HEK293 (cell line): ENCODE data around the gene RNF222.

ENCODE experiments used
- CTCF ChIA-PET: fragments of 350-600 bp; formaldehyde crosslinking; extraction: SDS; loops from one replicate; lab custom pipeline; 2021; ENCODE audit warnings: antibody characterized with exemption; lab: Yijun Ruan, JAX
- POLR2A ChIA-PET: fragments of 300-600 bp; formaldehyde crosslinking; extraction: SDS; loops from one replicate; lab custom pipeline; 2020; ENCODE audit warnings: antibody characterized with exemption, inconsistent platforms; lab: Yijun Ruan, JAX
- H3K27ac ChIP-seq: fragments of 200-500 bp; sonication (Bioruptor generic); 2 replicates; pipeline ENCODE4 v1.5.1; 2014; ENCODE audit warnings: low read depth, low read length, control low read depth, inconsistent platforms; ENCODE audit errors: extremely low read depth
- H3K36me3 ChIP-seq, 2 experiments: fragments of 200-500 bp in 1 of 2; sonication (Bioruptor generic) in 1 of 2; 1 replicate in 1 of 2; 2 replicates in 1 of 2; pipeline ENCODE4 v1.5.1; 2014 to 2017; ENCODE audit warnings: inconsistent platforms in 2 of 2, low read length in 2 of 2; ENCODE audit not compliant: control insufficient read depth in 2 of 2, insufficient read depth in 1 of 2
- H3K4me1 ChIP-seq: fragments of 200-500 bp; sonication (Bioruptor generic); 2 replicates; pipeline ENCODE4 v1.5.1; 2014; ENCODE audit warnings: mild to moderate bottlenecking, low read length, inconsistent platforms; ENCODE audit not compliant: control insufficient read depth, insufficient read depth
- H3K4me3 ChIP-seq: 2 replicates; pipeline ENCODE4 v1.5.1; 2011; ENCODE audit warnings: low read depth, mild to moderate bottlenecking, control low read depth, low read length, moderate library complexity
- H3K9me3 ChIP-seq: fragments of 200-500 bp; sonication (Bioruptor generic); 2 replicates; pipeline ENCODE4 v1.5.1; 2014; ENCODE audit warnings: low read depth, low read length, inconsistent platforms; ENCODE audit not compliant: control insufficient read depth, insufficient read depth
- BCL11B ChIP-seq: fragments of 450-650 bp; formaldehyde crosslinking; IDR thresholded peaks from 2 replicates; pipeline ENCODE4 v1.5.1; 2016; ENCODE audit warnings: low read depth, missing biosample characterization, missing genetic modification characterization
- HOXD13 ChIP-seq: sonication (generic); formaldehyde crosslinking; IDR thresholded peaks from 2 replicates; pipeline ENCODE4 v1.8.0; 2022; ENCODE audit warnings: missing genetic modification reagents, borderline replicate concordance
- PBX3 ChIP-seq: sonication (generic); formaldehyde crosslinking; IDR thresholded peaks from 2 replicates; pipeline ENCODE4 v1.8.1; 2022; ENCODE audit warnings: mild to moderate bottlenecking, moderate library complexity, missing genetic modification reagents
- TSHZ1 ChIP-seq: fragments of 450-650 bp; formaldehyde crosslinking; IDR thresholded peaks from 2 replicates; pipeline ENCODE4 v1.5.1; 2016; ENCODE audit warnings: missing biosample characterization, missing genetic modification characterization, borderline replicate concordance
- ZBTB7A ChIP-seq: fragments of 450-650 bp; formaldehyde crosslinking; IDR thresholded peaks from 2 replicates; pipeline ENCODE4 v1.5.1; 2016; ENCODE audit warnings: low read depth, missing biosample characterization, missing genetic modification characterization
- ZFP37 ChIP-seq: fragments of 450-650 bp; formaldehyde crosslinking; IDR thresholded peaks from 2 replicates; pipeline ENCODE4 v1.5.1; 2016; ENCODE audit warnings: missing biosample characterization, missing genetic modification characterization
- ZNF341 ChIP-seq: fragments of 450-650 bp; formaldehyde crosslinking; IDR thresholded peaks from 2 replicates; pipeline ENCODE4; 2016; ENCODE audit warnings: low read depth, missing biosample characterization, missing genetic modification characterization
- ZNF433 ChIP-seq: fragments of 450-650 bp; formaldehyde crosslinking; IDR thresholded peaks from 2 replicates; pipeline ENCODE4 v1.5.1; 2016; ENCODE audit warnings: missing biosample characterization, missing genetic modification characterization, low read depth
- ZNF645 ChIP-seq: fragments of 450-650 bp; formaldehyde crosslinking; IDR thresholded peaks from 2 replicates; pipeline ENCODE4; 2016; ENCODE audit warnings: missing biosample characterization, missing genetic modification characterization
- ZNF660 ChIP-seq: fragments of 450-650 bp; IDR thresholded peaks from 2 replicates; pipeline ENCODE4 v1.5.1; 2018; ENCODE audit warnings: missing biosample characterization, mild to moderate bottlenecking, missing genetic modification characterization
- ZNF747 ChIP-seq: fragments of 450-650 bp; formaldehyde crosslinking; IDR thresholded peaks from 2 replicates; pipeline ENCODE4 v1.5.1; 2016; ENCODE audit warnings: missing biosample characterization, missing genetic modification characterization
- ZNF830 ChIP-seq: fragments of 450-650 bp; IDR thresholded peaks from 2 replicates; pipeline ENCODE4 v1.5.0; 2018; ENCODE audit warnings: missing biosample characterization, missing genetic modification characterization, low read depth, mild to moderate bottlenecking, moderate library complexity
- TF ChIP-seq, protein P1 (sequence below): fragments of 450-650 bp; formaldehyde crosslinking; IDR thresholded peaks from 2 replicates; pipeline ENCODE4 v1.5.1; 2017; ENCODE audit warnings: missing biosample characterization, missing genetic modification characterization

Gene RNF222

DNA sequence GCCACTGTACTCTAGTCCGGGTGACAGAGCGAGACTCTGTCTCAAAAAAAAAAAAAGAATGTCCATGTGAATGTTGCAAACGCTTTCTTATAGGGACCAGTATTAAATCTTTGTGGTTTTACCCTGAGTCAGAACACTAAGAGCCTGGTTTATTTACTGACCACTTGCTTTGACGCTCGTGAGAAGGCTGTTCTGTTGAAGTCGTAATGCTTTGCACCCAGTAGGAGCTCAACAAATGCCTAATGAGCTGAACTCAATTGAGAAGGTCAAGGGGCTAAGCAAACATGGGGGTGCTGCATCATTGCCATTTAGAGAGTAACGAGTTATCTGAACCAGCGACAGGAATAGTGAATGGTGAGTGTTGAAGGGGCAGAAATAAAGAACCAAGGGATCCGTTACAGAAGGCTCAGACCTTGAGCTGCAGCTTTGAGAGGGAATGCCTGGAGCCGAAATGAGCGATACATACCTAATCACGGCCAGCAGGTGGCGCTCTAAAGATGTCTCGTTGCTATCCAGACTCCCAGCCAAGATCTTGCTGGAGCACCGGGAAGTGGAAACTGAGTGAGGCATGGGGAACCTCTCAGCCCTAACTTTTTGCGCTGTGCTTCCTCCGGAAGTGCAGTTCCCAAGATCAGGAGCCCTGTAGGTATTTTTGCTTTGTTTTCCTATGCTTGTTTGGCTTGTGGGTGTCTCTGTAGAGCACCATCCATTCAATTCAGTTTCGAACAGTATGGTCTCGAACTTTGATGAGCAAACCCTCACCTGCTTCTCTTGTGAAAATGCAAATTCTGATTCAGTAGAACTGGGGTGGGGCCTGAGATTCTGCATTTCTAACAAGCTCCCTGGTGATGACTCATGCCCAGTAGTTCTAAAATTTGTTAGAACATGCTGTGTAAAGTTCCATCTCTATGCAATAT lies 12.6 kb upstream of the RNF222 start (continued):
- TF ChIP-seq ZNF747: no peak
- no peak for TF ChIP-seq HOXD13 (CRISPR knock-in tag)
- no peak for TF ChIP-seq ZNF341 (tag by site-specific recombination)
- no peak for TF ChIP-seq ZNF433 (tag by site-specific recombination)

DNA sequence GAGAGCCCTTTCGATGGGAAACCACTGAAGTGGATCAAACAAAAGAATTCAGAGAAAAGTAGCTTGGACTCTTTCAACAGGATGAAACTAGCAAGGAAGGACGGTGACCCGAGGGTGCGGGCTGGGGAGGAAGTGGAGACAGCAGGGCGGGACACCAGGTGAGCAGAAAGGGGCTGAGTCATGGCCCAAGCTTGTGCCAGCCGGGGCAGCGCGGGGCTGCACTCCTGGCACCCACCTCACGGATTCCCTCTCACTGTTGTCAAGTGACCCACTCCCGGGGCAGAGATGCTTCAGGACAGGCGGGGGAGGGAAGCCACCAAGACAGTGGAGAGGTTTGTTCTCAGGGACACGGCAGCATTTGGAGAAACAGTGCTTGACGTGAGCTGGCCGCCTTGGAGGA lies 10.7 kb upstream of the RNF222 start:
- no peak overlapping the region for H3K27ac ChIP-seq
- CTCF ChIA-PET: interaction anchor here (0.6 to 2.6 kb wide), 7 partner anchors 12 to 377 kb away, joined by 3 to 28 read pairs (median 3); no protein-coding TSS in a partner anchor

More for the DNA sequence above, 10.7 kb upstream of the RNF222 start:
- Histone ChIP-seq H3K9me3 (no peaks in the 10 kb centered on the region), H3K36me3 (no peaks in the 10 kb centered on the region), H3K4me1 (no peaks in the 10 kb centered on the region), H3K4me3 (no peak overlapping the region)
- POLR2A ChIA-PET: interaction anchor here (2.6 kb wide), 1 partner anchor 28 kb away, joined by 20 read pairs; the partner anchor contains the start of gene NDEL1
- TF ChIP-seq TSHZ1 (tag by site-specific recombination): no peak
- no peak for TF ChIP-seq BCL11B (tag by site-specific recombination)
- no peak for TF ChIP-seq ZFP37 (tag by site-specific recombination)
- TF ChIP-seq ZNF660 (tag by site-specific recombination): no peak
- TF ChIP-seq ZNF645: no peak
- TF ChIP-seq, protein P1, sequence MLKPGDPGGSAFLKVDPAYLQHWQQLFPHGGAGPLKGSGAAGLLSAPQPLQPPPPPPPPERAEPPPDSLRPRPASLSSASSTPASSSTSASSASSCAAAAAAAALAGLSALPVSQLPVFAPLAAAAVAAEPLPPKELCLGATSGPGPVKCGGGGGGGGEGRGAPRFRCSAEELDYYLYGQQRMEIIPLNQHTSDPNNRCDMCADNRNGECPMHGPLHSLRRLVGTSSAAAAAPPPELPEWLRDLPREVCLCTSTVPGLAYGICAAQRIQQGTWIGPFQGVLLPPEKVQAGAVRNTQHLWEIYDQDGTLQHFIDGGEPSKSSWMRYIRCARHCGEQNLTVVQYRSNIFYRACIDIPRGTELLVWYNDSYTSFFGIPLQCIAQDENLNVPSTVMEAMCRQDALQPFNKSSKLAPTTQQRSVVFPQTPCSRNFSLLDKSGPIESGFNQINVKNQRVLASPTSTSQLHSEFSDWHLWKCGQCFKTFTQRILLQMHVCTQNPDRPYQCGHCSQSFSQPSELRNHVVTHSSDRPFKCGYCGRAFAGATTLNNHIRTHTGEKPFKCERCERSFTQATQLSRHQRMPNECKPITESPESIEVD (tag by site-specific recombination): no peak
- TF ChIP-seq HOXD13 (CRISPR knock-in tag): no peak
- TF ChIP-seq ZBTB7A (tag by site-specific recombination): no peak
- TF ChIP-seq ZNF830 (tag by site-specific recombination): no peak
- TF ChIP-seq PBX3: no peak
- TF ChIP-seq, all 188 proteins: peak for 0
